Measurements from ENCODE around the gene TLE3. TPM values are rescaled to one million over a fixed set of nuclear protein-coding genes. Genes with fewer than 3 reads are reported as not detected.

The TLE3 gene
- total RNA-seq, 1 donor from 2014 or later: 17.8 TPM

DNA sequence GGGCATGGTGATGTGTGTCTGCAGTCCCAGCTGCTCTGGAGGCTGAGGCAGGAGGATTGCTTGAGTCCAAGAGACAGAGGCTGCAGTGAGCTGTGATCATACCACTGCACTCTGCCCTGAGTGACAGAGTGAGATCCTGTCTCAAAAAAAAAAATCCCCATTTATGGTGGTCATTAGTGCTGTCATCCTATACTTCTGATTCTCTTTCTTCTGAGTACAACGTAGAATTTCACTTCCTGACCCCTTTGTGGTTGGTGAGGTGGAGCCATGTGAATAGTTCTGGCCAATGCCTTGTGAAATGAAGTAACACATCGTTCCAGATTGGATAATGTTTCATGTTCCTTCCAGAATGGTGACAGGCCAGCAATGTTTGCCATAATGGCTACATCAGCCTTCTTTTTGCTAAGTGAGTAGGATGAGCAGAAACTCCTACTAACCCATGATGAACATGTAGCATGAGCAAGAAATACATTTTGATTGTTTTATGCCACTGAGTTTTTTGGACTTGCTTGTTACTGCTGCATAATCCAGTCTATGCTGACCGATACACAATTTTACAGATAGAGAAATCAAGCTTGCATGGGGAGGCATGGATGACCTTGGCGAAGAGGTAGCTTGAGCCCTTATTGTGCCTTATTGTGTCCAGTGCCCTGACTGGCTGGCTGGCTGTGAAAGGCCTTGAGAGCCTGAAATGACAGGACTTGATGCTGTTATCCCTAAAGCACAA lies 30.9 kb upstream of the TLE3 start:
- intact Hi-C loops (cut with micrococcal nuclease): no loop called here

DNA sequence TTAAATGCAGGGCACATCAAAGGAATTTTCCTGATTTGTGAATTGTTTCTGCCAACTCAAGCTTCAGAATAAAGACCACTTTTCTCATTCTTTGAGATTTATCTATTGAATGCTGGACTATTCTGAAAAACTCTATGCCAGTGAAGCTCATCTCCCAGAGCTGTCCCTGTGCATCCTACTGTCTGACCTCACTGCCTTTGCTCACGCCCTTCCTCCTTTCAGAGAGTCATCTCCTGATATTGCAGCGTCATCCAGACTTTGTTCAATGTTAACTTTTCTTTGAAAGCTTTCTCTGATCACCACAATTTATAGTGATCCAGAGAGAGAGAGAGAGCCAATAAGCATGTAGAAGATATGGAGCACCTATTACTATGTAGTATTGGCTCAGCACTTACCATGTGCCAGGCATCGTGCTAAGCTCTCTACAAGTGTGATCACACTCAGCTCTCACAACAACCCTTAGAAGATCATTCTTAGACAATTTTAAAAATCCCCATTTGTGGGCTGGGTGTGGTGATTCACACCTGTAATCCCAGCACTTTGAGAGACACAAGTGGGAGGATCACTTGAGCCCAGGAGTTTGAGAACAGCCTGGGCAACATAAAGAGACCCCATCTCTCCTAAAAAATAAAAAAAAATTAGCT lies 30.2 kb upstream of the TLE3 start:
- DNase-seq: no peak
- H3K36me3 ChIP-seq: no peaks in the 10 kb centered on the region
- peaks cover 36% of the 10 kb centered on the region for H3K27me3 ChIP-seq (ENCODE audit: low read depth)
- intact Hi-C loops (cut with micrococcal nuclease): no loop called here
- no peaks in the 10 kb centered on the region for H3K9me3 ChIP-seq (replicated peaks)
- peaks cover 33% of the 10 kb centered on the region for H3K4me1 ChIP-seq
- TF ChIP-seq, protein P1, sequence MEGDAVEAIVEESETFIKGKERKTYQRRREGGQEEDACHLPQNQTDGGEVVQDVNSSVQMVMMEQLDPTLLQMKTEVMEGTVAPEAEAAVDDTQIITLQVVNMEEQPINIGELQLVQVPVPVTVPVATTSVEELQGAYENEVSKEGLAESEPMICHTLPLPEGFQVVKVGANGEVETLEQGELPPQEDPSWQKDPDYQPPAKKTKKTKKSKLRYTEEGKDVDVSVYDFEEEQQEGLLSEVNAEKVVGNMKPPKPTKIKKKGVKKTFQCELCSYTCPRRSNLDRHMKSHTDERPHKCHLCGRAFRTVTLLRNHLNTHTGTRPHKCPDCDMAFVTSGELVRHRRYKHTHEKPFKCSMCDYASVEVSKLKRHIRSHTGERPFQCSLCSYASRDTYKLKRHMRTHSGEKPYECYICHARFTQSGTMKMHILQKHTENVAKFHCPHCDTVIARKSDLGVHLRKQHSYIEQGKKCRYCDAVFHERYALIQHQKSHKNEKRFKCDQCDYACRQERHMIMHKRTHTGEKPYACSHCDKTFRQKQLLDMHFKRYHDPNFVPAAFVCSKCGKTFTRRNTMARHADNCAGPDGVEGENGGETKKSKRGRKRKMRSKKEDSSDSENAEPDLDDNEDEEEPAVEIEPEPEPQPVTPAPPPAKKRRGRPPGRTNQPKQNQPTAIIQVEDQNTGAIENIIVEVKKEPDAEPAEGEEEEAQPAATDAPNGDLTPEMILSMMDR (IDR thresholded peaks at IDR 0.05; ENCODE audit: borderline replicate concordance): no peak
- no peak overlapping the region for H3K4me3 ChIP-seq
- H3K27ac ChIP-seq (replicated peaks): peak overlapping the region; percentile 10

More for the DNA sequence above, 30.9 kb upstream of the TLE3 start:
- H3K4me3 ChIP-seq: no peak overlapping the region
- H3K9me3 ChIP-seq (replicated peaks): no peaks in the 10 kb centered on the region
- DNase-seq: no peak
- H3K4me1 ChIP-seq: peaks cover 37% of the 10 kb centered on the region
- TF ChIP-seq, protein P1 (IDR thresholded peaks at IDR 0.05; ENCODE audit: borderline replicate concordance): no peak
- no peaks in the 10 kb centered on the region for H3K36me3 ChIP-seq
- H3K27me3 ChIP-seq (ENCODE audit: low read depth): peaks cover 32% of the 10 kb centered on the region
- H3K27ac ChIP-seq (replicated peaks): no peak overlapping the region

DNA sequence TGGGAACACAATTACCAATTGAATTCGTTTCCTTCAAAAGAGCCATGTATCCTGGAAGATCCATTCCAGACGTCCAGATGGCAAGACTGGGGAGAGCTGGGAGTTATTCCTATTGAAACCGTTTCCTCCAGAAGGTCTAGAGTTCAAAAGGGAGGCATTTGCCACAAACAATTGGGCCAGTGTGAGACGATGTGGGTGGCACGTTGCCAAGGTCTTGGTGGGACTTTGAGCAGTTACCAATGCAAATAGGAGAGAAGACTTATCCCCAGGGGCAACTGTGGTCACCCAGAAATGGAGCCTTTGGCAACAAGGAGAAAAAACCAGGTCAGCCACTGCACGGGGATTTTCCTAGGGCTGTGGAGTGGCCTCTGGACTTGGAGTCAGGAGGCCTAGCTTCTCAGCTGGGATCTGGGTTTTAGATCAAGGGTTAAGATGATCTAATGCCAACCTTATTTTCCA lies 29.6 kb upstream of the TLE3 start:
- no peaks in the 10 kb centered on the region for H3K36me3 ChIP-seq
- no peaks in the 10 kb centered on the region for H3K9me3 ChIP-seq (replicated peaks)
- H3K4me1 ChIP-seq: peaks cover 31% of the 10 kb centered on the region
- H3K4me3 ChIP-seq: no peak overlapping the region
- TF ChIP-seq, protein P1 (IDR thresholded peaks at IDR 0.05; ENCODE audit: borderline replicate concordance): no peak
- peak overlapping the region; percentile 10 for H3K27ac ChIP-seq (replicated peaks)
- peaks cover 36% of the 10 kb centered on the region for H3K27me3 ChIP-seq (ENCODE audit: low read depth)
- peak; percentile 55 for DNase-seq
- intact Hi-C loops (cut with micrococcal nuclease): no loop called here

DNA sequence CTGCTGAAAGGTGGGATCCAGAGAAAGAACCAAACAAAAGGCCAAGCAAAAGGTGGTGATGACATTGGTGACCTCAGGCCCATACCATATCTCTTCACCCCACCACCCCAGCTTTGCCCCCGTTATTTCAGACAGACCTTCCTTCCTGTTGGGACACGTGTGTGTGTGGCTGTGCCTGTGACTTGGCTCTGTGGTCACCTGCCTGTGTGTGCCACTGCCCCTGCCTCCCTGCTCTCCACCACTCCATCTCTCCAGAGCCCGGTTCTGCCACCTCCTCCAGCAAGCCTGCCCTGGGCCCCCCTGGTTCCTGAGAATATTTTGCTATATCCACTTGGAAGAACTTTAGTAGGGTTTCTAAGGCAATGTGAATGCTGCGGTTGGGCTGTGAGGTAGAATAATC lies 28.6 kb upstream of the TLE3 start:
- TF ChIP-seq, protein P1 (IDR thresholded peaks at IDR 0.05; ENCODE audit: borderline replicate concordance): no peak
- peaks cover 23% of the 10 kb centered on the region for H3K4me1 ChIP-seq
- peaks cover 36% of the 10 kb centered on the region for H3K27me3 ChIP-seq (ENCODE audit: low read depth)
- no peak overlapping the region for H3K4me3 ChIP-seq
- no peak for DNase-seq
- H3K27ac ChIP-seq (replicated peaks): no peak overlapping the region
- H3K9me3 ChIP-seq (replicated peaks): no peaks in the 10 kb centered on the region
- H3K36me3 ChIP-seq: no peaks in the 10 kb centered on the region
- intact Hi-C loops (cut with micrococcal nuclease): no loop called here

DNA sequence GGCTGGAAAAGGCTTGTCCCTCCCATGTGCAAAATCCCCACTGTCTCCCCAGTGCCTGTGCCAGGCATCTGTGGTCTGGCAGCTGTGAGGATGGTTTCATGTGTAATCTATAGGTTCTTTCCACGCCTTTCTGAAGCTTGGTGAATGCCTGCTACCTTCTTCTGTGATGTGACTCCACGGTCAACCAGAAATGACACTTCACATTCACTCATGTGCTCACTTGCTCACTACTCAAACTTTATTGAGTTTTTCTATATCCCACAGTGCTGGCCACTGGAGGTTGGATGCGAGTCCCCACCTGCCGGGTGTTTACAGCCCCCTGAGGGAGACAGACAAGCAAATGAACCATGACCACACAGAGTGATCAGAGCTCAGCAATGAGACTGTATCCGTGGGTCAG lies 27.9 kb upstream of the TLE3 start:
- H3K27me3 ChIP-seq (ENCODE audit: low read depth): peaks cover 33% of the 10 kb centered on the region
- no peaks in the 10 kb centered on the region for H3K36me3 ChIP-seq
- intact Hi-C loops (cut with micrococcal nuclease): no loop called here
- H3K4me1 ChIP-seq: peaks cover 23% of the 10 kb centered on the region
- TF ChIP-seq, protein P1 (IDR thresholded peaks at IDR 0.05; ENCODE audit: borderline replicate concordance): no peak
- H3K9me3 ChIP-seq (replicated peaks): no peaks in the 10 kb centered on the region
- DNase-seq: no peak
- no peak overlapping the region for H3K27ac ChIP-seq (replicated peaks)
- no peak overlapping the region for H3K4me3 ChIP-seq
